TTC549 (cell line): ENCODE data around the gene IL23A.
"Not testable (repeated sequence)": the region's sequence is repeated elsewhere in the genome, so short reads cannot be mapped to it uniquely, and the experiment has no call there.

Experiments used
- FAIRE-seq: peaks from 2 replicates; lab custom pipeline; 2012; peaks lifted over from hg19 to GRCh38; lab: Jason Lieb, UNC

Gene IL23A

GRCh38 chr12:56338308-56339157 lies at the start of gene IL23A:
Gene IL23A, plus strand, starts transcription at chr12:56338884. Its CDS starts 161 bp downstream, at chr12:56339045.
- FAIRE-seq: no peak

GRCh38 chr12:56293795-56294194 lies 44.9 kb upstream of the IL23A start:
- no peak for FAIRE-seq

- FAIRE-seq: no peak
Measured at GRCh38 chr12:56296295-56296694, 42.4 kb upstream of the IL23A start.

GRCh38 chr12:56297400-56297799 lies 41.3 kb upstream of the IL23A start:
- no peak for FAIRE-seq

GRCh38 chr12:56298828-56299227 lies 39.9 kb upstream of the IL23A start:
- no peak for FAIRE-seq

- FAIRE-seq: no peak
Measured at GRCh38 chr12:56299308-56299852, 39.3 kb upstream of the IL23A start.

GRCh38 chr12:56299853-56300643 lies 38.6 kb upstream of the IL23A start, which contains the start of gene CS:
Gene CS, minus strand, starts transcription at chr12:56300330. Its CDS starts 129 bp downstream, at chr12:56300201.
- FAIRE-seq: peak; percentile 78

GRCh38 chr12:56300644-56301464 lies 37.8 kb upstream of the IL23A start:
- no peak for FAIRE-seq

- no peak for FAIRE-seq
Measured at GRCh38 chr12:56304276-56304675, 34.4 kb upstream of the IL23A start.

- no peak for FAIRE-seq
Measured at GRCh38 chr12:56304872-56305590, 33.7 kb upstream of the IL23A start.

- no peak for FAIRE-seq
Measured at GRCh38 chr12:56307221-56307965, 31.3 kb upstream of the IL23A start.

GRCh38 chr12:56308714-56309113 lies 30.0 kb upstream of the IL23A start:
- no peak for FAIRE-seq

- no peak for FAIRE-seq
Measured at GRCh38 chr12:56311003-56311402, 27.7 kb upstream of the IL23A start.

- FAIRE-seq: no peak
Measured at GRCh38 chr12:56315249-56315621, 23.4 kb upstream of the IL23A start.

GRCh38 chr12:56315622-56316473 lies 22.8 kb upstream of the IL23A start, which contains the start of gene CNPY2:
Gene CNPY2, minus strand, starts transcription at chr12:56315988. Its CDS starts 771 bp downstream, at chr12:56315217.
- peak; percentile 42 for FAIRE-seq

- no peak for FAIRE-seq
Measured at GRCh38 chr12:56317675-56318074, 21.0 kb upstream of the IL23A start.

- FAIRE-seq: no peak
Measured at GRCh38 chr12:56321027-56321426, 17.7 kb upstream of the IL23A start.

GRCh38 chr12:56321610-56322009 lies 17.1 kb upstream of the IL23A start:
- not testable (repeated sequence) for FAIRE-seq

GRCh38 chr12:56324206-56324605 lies 14.5 kb upstream of the IL23A start:
- FAIRE-seq: no peak

- no peak for FAIRE-seq
Measured at GRCh38 chr12:56326126-56326525, 12.6 kb upstream of the IL23A start.
